GM21528 (cell line): Measurements from ENCODE around the gene USP33.
"Not testable (repeated sequence)": the region's sequence is repeated elsewhere in the genome, so short reads cannot be mapped to it uniquely, and the experiment has no call there.

Source experiments
- ATAC-seq: cut with Tn5 transposase; IDR thresholded peaks from one replicate; pipeline ENCODE4 v1.9.1; 2021; ENCODE audit warnings: mild to moderate bottlenecking, moderate library complexity; ENCODE audit not compliant: unreplicated experiment, low FRiP score

The USP33 gene

DNA sequence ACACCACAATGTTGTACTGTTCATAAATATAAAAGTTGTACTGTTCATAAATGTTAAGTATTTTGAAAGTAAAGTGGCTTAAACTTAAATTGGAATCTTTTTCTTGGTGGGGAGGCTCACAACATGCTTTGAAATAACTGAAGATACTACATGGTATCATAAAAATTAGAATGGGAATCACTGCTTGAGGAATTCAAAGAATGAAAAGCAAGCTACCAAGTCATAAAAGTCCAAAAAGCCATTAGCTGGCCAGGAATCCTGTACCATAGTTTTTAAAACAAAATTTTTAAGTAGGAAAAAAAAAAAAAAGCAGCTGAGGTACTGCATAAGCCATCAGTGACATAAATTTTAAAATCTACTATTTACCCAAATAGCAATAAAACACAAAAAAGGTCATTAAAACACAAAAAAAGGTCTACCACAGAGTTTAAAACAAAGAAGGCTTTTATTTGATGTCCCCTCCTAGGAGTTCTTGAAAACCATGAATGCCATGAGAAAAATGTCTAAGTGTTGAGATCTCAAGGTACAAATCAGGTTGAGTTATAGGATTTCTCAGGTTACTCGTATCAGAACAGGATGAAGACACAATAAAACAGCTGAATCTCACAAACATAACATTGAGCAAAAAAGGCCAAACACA, 85.8 kb downstream of the USP33 start:
- no peak for ATAC-seq

DNA sequence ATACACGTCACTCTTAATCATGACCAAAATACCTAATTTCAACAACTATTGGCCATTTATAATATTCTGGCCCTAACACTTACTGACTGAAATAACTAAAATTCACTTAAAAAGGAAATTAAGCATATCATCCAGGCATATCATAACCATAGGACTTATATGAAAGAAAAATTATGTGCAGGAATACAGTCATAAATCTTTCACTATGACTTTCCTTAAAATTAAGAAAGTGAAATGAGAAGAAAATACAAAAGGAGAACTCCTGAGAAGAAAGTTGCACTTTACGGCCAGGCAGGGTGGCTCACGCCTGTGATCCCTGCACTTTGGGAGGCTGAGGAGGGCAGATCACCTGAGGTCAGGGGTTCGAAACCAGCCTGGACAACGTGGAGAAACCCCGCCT, 86.6 kb downstream of the USP33 start:
- no peak for ATAC-seq

DNA sequence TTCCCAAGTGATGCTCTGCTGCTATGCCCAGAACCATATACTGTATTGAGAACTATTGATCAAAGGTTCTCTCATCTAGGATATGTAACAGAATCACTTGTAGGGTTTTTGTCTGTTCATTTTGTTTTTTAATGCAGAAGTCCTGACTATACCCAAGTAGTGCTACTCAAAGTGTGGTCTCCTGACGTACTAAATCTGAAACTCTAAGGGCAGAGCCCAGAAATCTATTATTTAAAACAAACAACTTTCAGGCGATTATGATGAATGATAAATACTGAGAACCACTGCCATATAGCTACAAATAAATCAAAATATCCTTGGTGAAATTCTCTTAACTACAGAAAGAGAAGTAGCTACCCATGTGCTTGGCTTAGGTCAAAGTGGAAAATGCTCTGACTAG, 87.3 kb downstream of the USP33 start:
- ATAC-seq = no peak

DNA sequence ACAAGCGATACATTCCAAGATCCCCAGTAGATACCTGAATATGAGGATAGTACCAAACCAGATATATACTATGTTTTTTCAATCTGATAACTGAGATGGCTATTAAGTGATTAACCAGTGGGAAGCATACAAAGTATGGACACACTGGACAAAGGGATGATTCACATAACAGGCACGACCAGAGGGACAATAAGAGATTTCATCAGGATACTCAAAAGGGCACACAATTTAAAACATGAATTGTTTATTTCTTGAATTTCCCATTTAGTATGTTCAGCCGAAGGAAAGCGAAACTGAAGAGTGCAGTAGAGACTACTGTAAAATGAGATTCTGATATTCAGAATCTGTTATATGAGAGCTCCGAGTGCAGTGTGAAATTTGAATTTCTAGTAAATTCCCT, 87.8 kb downstream of the USP33 start:
- ATAC-seq = no peak

DNA sequence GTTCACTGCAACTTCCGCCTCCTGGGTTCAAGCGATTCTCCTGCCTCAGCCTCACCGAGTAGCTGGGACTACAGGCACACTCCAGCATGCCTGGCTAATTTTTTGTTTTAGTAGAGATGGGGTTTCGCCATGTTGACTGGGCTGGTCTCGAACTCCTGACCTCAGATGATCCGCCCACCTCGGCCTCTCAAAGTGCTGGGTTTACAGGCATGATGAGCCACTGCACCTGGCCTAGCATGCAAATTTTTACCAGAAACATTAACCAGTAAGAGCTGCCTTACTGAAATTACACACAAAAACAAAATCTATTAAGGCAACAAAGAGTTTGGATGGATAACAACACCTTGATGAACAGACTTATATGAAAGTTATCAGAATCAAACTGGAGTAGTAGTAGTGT, 89.3 kb downstream of the USP33 start:
- ATAC-seq = no peak

DNA sequence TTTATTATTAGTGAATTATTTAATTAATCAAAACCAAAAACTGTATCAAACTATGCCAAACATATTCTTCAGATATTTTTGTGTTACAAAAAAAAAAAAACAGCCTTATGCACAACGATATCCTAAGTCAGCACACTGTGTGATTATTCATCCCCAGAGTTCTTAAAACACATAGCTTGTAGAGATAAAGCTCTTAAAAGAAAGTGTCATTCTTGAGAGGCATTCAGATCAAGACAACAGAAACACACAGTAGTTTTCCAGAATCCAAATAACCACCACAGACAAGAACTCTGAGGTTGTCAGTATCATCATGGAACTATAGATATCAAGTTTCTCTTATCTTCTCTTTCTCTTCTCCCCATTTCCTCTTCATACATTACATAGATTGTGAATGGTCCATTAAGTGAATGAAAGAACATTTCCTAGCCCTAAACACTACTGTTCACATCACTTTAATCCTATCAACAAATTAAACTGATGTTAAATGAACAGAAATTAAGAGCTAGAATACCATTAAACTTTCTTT, 90.7 kb downstream of the USP33 start:
- no peak for ATAC-seq

DNA sequence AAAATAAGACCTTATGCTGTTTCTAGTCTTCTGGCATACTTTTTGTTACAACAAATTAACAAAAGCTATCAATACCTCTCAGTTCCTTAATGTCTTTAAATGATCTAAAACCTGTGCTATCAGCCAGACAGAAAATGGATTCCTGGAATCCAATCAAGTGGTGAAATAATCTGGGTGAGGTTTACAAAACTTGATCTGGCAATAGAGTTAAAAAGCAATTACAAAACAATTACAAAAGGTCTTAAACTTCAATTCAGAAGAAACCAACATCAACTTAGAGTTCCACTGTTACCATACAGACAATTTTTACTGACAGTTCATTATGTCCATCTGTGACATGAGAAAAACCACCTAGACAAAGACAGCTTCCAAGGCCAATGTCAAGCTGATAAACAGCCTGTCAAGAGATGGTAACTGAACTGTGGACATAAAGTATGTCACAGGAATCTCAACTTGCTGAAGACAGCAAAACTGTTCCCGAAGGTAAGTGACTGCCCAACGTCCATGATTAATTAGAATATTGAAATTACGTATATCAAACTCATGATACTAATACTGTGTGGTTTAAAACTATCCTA, 94.6 kb downstream of the USP33 start:
- ATAC-seq = no peak

DNA sequence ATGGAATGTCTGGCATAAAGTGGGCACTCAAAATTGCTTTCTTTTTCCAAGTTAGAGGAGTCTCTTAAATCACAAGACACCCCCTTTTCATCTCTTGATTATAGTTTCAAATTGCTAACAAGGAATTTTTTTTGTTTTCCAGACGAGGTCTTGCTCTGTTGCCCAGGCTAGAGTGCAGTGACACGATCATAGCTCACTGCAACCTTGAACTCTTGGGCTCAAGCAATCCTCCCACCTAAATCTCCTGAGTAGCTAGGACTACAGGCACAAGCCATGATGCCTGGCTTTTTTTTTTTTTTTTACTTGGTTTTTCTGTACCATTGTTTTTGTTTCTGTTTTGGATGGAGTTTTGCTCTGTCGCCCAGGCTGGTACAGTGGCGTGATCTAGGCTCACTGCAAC, 98.0 kb downstream of the USP33 start:
- ATAC-seq = no peak

DNA sequence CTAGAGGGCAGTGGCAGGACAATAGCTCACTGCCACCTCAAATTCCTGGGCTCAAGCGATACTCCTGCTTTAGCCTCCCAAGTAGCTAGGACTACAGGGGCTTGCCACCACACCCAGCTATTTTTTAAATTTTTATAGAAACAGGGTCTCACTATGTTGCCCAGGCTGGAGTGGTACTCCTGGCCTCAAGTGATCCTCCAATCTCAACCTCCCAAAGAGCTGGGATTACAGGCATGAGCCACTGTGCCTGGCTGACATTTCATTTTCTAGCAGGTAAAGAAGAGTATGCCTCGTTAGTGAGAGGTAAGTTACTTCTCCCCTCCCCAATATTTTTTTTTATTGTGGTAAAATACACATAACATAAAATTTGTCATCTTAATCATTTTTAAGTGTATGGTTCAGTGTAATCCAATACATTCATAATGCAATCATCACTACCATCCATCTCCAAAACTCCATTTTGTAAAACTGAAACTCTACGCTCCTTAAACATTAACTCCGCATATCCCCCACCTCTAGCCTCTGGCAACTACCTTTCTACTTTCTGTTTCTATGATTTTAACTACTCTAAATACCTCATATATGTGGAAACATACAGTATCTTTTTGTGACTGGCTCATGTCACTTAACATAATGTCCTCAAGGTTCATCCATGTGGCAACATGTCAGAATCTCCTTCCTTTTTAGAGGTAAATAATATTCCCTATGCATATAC, 99.6 kb downstream of the USP33 start:
- ATAC-seq = no peak

DNA sequence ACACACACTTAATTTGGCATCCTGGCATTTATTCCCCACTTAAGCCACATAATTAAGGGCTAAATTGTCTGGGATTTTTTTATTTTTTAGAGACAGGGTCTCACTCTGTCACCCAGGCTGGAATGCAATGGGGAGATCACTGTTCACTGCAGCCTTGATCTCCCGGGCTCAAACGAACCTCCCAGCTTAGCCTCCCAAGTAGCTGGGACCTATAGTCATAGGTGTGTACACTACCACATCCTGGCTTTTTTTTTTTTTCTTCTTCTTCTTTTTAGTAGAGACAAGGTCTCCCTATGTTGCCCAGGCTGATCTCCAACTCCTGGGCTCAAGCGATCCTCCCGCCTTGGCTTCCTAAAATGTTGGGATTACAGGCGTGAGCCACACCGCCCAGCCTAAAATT, 101.4 kb downstream of the USP33 start:
- no peak for ATAC-seq

DNA sequence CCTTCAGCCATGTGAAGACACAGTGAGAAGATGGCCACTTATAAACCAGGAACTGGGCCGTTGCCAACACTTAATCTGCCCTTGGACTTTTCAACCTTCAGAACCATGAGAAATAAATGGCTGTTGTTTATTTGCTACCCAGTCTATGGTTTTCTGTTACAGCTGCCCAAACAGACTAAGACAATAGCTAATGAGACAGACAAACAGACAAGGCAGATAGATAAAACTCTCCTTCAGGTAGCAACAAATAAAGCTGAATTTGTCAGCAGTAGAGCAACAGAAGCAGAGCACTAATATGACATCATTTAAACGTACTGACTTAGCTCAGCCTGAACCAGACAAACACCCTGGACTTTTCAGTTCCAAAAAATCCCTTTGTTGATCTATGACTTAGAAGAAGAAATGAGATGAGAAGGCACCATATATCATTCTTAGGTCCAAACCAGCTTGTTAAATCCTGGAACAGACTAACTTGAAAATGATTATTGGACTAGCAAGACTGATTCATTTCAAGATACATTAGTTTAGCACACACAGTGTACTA, 104.1 kb downstream of the USP33 start:
- ATAC-seq = no peak

DNA sequence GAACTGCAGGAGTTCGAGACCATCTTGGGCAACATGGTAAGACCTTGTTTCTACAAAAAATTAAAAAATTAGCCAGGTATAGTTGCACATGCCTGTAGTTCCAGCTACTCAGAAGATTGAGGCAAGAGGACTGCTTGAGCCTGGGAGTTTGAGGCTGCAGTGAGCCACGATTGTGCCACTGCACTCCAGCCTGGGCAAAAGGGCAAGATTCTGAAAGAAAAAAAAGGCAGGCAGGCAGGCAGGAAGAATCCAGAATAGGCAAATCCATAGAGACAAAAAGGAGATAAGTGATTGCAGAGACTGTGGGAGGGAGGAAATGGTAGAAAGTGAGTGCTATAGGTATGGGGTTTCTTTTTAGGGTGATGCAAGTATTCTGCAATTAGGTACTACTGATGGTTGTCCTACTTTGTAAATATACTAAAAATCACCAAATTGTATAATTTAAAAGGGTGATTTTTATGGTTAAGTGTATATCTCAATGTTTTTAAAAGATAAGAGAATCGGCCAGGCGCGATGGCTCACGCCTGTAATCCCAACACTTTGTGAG, 106.6 kb downstream of the USP33 start:
- ATAC-seq = no peak

DNA sequence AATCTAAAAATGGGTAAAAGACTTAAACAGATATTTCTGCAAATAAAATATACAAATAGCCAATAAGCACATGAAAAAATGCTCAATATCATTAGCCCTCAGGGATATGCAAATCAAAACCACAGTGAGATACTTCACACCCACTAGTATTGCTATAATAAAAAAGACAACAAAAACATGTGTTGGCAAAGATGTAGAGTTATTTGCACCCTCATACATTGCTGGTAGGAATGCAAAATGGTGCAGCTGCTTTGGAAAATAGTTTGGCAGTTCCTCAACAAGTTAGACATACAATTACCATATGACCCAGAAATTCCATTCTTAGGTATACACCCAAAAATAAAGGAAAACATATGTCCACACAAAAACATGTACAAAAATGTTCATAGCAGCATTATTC, 107.4 kb downstream of the USP33 start:
- no peak for ATAC-seq

DNA sequence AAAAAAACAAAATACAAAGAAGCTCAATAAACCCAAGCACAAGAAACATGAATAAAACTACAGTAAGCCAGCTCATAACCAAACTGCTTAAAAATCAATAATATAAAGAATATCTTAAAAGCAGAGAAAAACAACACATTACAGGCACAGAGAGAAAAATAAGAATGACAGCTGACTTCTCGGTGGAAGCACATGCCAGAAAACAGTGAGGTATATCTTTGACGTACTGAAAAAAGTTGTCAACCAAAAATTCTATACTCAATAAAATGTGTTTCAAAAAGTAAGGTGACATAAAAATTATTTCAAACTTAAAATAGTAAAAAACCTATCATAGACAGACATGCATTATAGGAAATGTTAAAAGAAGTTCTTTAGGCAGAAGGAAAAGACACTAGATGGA, 110.5 kb downstream of the USP33 start:
- ATAC-seq = no peak

DNA sequence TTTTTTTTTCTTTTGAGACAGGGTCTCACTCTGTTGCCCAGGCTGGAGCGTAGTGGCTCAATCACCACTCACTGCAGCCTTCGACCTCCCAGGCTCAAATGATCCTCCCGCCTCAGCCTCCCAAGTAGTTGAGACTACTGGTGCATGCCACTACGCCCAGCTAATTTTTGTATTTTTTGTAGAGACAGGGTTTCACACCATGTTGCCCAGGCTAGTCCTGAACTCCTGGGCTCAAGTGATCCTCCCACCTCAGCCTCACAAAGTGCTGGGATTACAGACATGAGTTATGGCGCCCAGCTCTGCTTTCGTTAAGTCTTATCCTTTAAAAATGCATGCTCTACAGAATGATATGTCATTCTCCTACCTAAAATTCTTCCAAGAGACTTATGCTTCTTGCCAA, 113.4 kb downstream of the USP33 start:
- not testable (repeated sequence) for ATAC-seq
